NCI-H2196 (cell line): ENCODE measurements around the gene MAPK9.

Experiments used
- DNase-seq: peaks from one replicate; lab custom pipeline; 2025; ENCODE audit not compliant: unreplicated experiment; lab: John Stamatoyannopoulos, UW

MAPK9 gene

DNA sequence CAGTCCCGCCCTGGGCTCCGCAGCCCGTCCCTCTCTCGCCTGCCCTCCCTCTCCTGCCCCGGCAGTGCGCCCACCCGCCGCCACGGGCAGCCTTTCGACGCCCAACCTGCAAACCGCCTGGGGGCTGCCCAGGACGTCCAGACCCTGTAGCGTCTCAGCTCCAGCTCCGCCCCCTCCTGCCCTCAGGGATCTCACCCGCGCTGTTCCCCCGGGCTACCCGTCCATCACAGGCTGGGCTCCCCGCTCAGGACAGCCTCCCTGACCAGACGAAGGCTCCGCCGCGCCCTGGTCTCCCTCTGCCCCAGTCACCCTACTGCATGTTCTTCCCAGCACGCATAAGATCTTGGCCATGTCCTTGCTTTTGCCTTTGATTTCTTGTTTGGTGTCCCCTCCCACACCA, 84.3 kb downstream of the MAPK9 start:
- DNase-seq: no peak

DNA sequence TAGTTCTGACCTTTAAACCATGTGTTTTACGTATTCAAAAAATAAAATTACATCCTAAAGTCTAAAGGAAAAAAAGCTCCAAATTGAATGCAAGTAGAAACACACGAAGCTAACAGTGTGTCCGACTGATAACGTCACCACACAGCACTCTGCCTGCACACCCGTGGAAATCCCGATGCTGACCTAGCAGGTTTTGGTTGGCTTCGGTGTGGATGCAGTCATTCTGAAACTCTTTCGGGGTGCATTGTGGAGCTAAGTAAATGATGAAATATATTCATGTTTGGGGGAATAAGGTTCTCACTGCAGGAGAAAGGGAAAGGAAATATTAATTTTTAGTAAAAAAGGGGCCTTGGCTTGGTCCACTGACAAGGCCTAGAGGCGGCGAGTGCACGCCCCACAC, 84.9 kb downstream of the MAPK9 start:
- DNase-seq: no peak

DNA sequence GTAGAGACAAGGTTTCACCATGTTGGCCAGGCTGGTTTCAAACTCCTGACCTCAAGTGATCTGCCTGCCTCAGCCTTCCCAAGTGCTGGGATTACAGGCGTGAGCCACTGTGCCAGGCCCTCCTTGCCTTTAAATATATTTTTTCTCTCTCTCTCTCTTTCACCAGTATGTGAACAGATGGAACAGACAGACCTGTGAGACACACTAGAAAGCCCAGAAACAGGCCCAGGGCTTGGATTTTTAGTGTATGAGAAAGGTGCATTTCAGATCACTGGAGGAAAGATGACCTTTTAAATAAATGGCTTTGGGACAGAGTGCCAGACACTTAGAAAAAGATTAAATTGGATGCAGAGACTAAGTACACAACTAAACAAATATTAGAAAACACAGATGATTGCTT, 86.0 kb downstream of the MAPK9 start:
- no peak for DNase-seq

DNA sequence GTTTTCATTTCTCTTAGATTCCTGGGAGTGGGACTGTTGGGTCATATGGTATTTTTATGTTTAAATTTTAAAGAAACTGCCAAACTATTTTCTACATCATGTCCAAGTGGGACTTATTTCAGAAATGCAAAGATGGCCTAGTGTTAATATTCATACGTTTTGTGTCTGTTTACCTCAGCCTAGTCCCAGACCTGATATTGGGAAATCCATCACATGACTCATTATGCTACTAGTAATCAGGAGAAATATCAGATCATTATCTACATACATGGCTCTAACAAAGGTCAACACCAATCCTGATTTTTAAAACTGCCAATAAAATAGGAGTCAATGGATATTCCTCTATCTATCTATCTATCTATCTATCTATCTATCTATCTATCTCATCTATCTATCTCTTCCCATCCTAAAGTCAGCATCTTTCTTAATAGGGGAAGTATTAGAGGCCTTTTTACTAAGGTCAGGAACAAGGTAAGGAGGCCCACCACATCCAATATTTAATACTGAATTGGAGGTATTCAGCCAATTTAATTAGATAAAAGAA, 87.5 kb downstream of the MAPK9 start:
- DNase-seq: no peak

DNA sequence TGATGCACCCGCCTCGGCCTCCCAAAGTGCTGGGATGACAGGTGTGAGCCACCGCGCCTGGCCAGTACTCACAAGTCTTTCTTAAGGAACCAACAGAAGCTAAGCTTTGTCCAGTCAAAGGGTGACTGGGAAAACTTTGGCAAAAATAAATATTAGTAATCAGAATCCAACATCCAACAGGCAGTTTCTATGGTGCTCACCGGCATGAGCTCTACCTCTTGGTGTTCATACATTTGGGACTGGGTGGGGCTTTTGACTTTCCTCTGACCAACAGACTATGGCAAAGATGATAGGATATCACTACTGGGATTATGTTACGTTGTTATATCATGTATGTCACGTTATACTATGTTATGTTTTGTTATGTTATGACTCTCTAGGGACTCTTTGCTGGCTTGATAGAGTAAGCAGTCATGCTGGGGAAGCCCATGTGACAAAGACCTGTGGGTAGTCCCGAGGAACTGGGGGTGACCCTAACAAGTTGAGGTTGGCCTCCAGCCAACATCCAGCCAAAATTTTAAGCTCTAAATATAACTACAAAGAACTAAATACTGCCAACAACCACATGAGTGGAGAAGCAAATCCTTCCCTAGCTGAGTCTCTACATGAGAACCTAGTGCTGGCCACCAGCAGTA, 88.8 kb downstream of the MAPK9 start:
- no peak for DNase-seq

DNA sequence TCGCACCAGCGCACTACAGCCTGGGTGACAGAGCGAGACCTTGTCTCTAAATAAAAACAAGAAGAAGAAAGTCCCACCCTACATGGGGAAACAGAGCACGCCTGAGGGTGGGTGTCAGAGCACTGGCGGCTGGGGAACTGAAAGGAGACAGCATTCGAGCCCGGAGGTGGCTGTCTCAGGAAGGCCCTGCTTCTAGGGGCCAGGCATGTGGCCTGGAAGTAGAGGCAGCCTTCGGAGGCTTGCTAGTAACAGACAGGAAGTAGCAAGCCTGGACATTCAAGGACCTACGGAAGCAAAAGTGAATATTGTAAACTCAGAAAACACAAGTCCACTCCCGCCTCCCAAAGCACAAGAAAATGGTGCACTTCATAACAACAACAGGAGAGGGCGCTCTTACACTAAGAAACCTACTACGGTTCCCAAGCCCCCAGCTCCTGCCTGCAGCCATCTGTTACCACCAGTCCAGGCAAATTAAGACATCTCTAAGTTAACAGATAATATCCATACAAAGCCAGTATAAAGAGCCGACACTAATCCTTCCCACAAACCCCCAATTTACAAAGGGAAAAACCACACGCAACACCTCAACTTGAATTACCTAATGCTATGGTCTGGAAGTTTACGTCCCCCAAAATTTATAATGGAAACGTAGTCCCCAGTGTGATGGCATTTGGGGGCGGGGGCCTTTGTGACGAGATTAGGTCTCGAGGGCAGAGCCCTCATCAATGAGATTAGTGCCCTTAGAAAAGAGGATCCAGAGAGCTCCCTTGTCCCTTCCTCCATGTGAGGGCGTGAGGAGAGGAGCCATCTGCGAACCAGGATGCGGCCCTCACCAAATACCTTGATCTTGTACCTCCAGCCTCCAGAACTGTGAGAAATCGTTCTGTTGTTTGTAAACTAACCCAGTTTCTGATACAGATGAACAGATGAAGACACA, 90.6 kb downstream of the MAPK9 start:
- DNase-seq: peak; percentile 51

DNA sequence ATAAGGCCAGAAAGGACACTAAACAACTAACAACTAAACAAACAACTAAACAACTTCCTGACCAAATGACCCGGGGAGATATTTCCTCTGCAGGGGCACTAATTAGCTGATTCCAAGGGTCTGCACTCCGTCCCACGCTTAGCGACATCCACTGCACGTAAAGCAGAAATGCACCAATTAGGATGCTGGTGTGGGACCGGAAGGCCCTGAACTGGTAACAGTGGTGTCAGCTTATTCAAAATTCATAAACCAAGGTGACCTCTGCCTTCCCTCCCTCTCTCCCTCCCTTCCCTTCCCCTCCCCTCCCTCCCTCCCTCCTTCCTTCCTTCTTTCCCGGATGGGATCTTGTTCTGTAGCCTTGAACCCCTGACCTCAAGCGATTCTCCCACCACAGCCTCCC, 92.5 kb downstream of the MAPK9 start:
- DNase-seq: no peak

DNA sequence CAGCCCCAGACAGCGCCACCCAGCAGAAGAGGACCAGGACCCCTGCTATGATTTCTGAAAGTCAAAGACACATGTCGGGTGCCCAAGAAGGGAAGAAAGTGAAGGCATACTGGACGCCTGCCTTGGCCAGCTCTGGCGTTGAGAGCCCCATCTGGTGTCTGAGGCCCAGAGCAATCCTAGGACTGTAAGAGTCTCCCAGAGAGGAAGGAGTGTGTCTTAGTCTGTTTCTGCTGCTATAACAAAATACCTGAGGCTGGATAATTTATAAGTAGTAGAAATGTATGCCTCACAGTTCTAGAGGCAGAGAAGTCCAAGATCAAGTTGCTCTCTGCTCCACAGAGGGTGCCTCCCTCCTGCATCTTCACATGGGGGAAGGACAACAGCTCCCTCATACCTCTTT, 93.7 kb downstream of the MAPK9 start:
- DNase-seq: no peak

DNA sequence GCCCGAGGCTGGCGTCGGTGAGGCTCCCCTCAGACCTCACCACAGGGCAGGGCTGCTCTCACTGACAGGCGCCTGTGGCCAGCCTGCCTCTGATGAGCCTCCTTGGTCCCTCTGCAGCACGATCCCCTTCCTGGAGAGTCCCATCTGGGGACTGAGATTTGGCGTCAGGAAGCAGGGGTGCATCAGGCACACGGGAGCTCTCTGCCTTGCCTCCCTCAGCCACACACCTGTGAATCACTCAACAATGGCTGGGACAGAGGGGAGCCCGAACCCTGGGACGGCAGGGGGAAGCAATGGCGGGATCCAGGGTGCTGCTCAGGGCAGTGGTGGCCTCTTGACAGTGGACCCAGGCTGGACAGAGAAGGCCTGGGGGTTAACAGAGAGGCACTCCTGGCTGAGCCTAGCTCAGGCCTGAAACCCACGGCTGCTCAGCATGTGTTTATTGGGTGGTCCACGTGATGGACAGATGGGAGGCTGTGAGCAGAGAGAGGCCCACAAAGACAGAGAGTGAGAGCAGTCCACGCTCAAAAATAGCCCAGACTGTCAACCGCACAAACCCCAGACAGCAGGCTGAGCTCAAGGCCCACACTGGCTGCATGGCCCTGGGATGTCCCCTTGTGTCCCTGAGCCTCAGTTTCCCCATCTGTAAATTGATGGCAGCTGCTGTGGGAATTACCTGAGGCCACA, 94.7 kb downstream of the MAPK9 start:
- no peak for DNase-seq

DNA sequence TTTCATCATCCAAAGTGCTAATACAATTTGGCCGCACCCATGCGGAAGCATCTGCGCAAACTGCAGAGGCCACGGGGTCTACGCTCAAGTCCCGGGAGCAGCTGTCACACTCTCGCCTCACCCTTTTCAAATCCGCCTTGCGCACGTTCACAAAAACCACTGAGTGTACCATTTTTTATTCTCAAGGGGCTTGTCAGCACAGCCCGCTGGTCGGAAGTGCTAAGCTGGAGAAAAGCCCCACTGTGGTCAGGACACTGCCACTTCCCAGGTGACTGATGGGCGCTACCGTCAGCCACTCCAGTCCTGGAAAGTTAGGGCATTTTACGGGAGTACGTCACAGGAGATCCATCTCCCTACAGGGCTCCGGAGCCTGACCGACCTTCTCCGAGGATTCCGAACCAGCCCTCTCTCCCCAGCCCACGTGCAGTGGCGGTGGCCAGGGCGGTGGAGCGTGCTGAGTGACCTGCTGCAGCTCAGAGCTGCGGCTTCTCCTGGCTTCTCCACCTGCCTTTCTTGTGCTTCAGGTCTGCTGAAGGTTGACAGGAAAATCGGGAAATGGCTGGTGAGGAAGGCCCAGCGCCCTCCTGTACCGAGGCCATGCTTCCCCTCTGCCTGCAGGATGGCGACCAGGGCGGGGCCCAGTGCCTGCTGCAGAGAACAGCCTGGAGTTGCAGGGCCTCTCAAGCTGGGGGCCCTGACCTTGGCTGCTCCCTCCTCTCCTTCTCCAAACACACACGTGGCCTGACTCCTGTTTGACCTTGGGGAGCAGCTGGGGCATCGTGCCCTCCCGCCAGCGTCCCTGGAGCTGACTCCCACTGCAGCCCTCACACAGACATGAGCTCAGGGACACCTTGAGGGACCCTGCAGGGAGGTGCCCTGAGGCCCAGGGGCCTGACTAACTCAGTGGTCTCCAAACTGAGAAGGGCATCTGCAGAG, 97.2 kb downstream of the MAPK9 start:
- DNase-seq: no peak

DNA sequence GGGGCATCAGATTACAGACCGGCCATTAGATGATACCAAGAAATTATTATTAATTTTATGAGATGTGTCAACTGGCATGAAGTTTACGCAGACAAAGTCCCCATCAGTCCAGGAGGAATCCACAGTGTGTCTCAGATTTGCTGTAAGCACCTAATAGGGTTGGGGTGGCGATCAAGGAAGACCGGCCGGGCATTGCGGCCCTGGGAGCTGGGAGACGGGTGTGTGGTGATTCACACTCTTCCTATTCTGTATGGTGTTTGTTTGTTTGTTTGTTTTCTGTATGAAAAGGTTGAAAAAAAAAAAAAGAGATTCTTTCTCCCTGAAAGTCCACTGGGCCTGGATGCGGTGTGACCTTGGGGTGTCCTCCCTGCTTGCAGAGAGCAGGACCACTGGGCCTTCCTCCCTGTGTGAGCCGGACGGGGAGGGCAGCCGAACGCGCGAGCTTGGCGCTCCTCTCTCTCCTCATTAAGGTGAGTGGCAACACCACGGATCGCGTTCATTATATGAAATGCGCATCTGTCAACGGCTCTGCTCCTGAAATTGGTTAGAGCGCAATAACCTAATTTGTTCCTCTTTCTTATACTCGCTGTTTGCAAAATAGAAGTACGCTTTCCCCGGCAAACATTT, 98.0 kb downstream of the MAPK9 start:
- DNase-seq: no peak

DNA sequence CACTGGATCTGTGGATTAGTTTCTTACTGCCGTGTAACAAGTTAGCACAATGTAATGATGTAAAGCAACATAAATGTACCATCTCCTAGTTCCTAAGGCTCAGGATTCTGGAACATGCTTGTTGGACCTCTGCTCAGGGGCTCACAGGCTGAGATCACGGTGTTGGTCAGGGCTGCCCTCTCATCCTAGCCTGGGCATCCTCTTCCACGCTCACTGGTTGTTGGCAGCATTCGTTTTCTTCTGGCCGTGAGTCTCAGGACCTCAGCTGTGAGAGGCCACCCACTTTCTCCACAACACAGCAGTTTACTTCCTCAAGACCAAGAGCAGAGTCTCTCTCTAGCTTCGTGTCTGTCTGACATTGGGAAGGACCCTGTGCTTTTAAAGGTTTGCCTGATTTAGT, 100.2 kb downstream of the MAPK9 start:
- no peak for DNase-seq

DNA sequence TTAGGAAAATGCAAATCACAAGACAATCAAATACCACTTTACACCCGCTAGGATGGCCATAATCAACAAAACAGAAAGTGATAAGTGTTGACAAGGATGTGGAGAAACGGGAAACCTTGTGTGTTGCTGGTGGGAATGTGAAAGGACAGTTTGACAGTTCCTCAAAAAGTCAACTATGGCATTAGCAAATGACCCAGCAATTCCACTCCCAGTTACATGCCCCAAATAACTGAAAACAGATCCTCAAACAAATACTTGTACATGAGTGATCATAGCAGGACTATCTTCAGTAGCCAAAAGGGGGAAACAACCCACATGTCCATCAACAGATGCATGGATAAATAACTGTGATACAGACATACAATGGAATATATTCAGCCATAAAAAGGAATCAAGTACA, 104.1 kb downstream of the MAPK9 start:
- DNase-seq: no peak
